SK-N-SH treated with all-trans-retinoic acid at 6 μM for 48 hours (cell line): ENCODE results near the gene MAP2K6.

Source experiments
- CSDC2 ChIP-seq: fragments of 250-450 bp; sonication (Bioruptor Pico); IDR thresholded peaks from 2 replicates; pipeline ENCODE4 v1.5.0; 2020; ENCODE audit warnings: mild to moderate bottlenecking, moderate library complexity
- GLIS3 ChIP-seq: fragments of 250-450 bp; sonication (Bioruptor Pico); IDR thresholded peaks from 2 replicates; pipeline ENCODE4 v1.5.0; 2020; ENCODE audit warnings: mild to moderate bottlenecking, moderate library complexity
- PPARA ChIP-seq: fragments of 250-450 bp; sonication (Bioruptor Pico); IDR thresholded peaks from 2 replicates; pipeline ENCODE4 v1.5.0; 2020; ENCODE audit warnings: mild to moderate bottlenecking, borderline replicate concordance
- RARB ChIP-seq: fragments of 250-450 bp; sonication (Bioruptor Pico); IDR thresholded peaks from 2 replicates; pipeline ENCODE4 v1.8.0; 2021; ENCODE audit warnings: mild to moderate bottlenecking, moderate library complexity
- SNAI2 ChIP-seq: fragments of 250-450 bp; sonication (Bioruptor Pico); IDR thresholded peaks from 2 replicates; pipeline ENCODE4 v1.5.0; 2020; ENCODE audit warnings: mild to moderate bottlenecking, moderate library complexity
- TCF4 ChIP-seq: fragments of 250-450 bp; sonication (Bioruptor Pico); IDR thresholded peaks from 2 replicates; pipeline ENCODE4 v1.8.0; 2021; ENCODE audit warnings: mild to moderate bottlenecking, moderate library complexity, borderline replicate concordance
- TOX ChIP-seq: fragments of 250-450 bp; sonication (Bioruptor Pico); IDR thresholded peaks from 2 replicates; pipeline ENCODE4 v1.8.0; 2021; ENCODE audit warnings: mild to moderate bottlenecking, moderate library complexity, borderline replicate concordance
- ZFP3 ChIP-seq: fragments of 250-450 bp; sonication (Bioruptor Pico); IDR thresholded peaks from 2 replicates; pipeline ENCODE4 v1.5.0; 2020; ENCODE audit warnings: mild to moderate bottlenecking, moderate library complexity
- ZNF565 ChIP-seq: fragments of 450-650 bp; formaldehyde crosslinking; conservative IDR thresholded peaks from 2 replicates; pipeline ENCODE4 v1.5.0; 2020; ENCODE audit warnings: low read depth, mild to moderate bottlenecking, moderate library complexity

DNA sequence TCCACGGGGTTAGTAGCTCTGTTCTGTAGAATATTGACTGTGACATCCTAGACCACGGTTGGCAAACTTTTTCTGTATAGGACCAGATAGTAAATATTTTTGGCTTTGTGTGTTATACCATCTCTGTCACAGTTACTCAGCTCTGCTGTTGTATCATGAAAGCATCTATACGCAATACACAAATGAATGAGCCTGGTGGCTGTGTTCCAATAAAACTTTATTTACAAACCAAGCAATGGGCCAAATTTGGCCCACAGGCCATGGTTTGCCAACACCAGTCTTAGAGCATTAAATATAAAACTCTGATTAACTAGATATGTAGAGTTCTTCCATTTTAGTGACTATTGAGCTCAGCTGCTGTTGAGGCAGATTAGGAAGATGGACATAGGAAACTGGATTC lies 132.7 kb downstream of the MAP2K6 start:
- no peak for TF ChIP-seq ZNF565
- TF ChIP-seq TCF4 (CRISPR knock-in tag) = no peak
- no peak for TF ChIP-seq PPARA (CRISPR knock-in tag)
- no peak for TF ChIP-seq TOX (CRISPR knock-in tag)
- no peak for TF ChIP-seq ZFP3 (CRISPR knock-in tag)
- no peak for TF ChIP-seq GLIS3 (CRISPR knock-in tag)
- TF ChIP-seq CSDC2 (CRISPR knock-in tag) = no peak
- TF ChIP-seq RARB (CRISPR knock-in tag) = no peak
- TF ChIP-seq SNAI2 (CRISPR knock-in tag) = no peak
